Sigmoid colon (tissue), 4 donors: Measurements from ENCODE around the gene TMEM184B.

Experiments used
- CTCF ChIP-seq, 4 experiments: fragments of 450-650 bp in 3 of 4; fragments of 200-600 bp in 1 of 4; IDR thresholded peaks; one replicate each; pipeline ENCODE4 v1.5.1; 2016 to 2019; ENCODE audit warnings: antibody characterized with exemption in 4 of 4, mild to moderate bottlenecking in 3 of 4, moderate library complexity in 2 of 4
- EP300 ChIP-seq, 4 donors: sonication (generic); formaldehyde crosslinking; IDR thresholded peaks; one replicate each; pipeline ENCODE4 v1.6.1; 2017; ENCODE audit warnings: antibody characterized with exemption in 4 of 4
- POLR2A ChIP-seq, 2 donors: fragments of 450-650 bp; IDR thresholded peaks; one replicate each; pipeline ENCODE4 v1.6.1; 2016; ENCODE audit warnings: antibody characterized with exemption in 2 of 2, mild to moderate bottlenecking in 2 of 2, moderate library complexity in 2 of 2
- POLR2AphosphoS5 ChIP-seq, 4 donors: sonication (generic); formaldehyde crosslinking; IDR thresholded peaks; one replicate each; pipeline ENCODE4 v1.6.1; 2017; ENCODE audit warnings: antibody characterized with exemption in 4 of 4

- no peak for TF ChIP-seq POLR2A (IDR thresholded peaks at IDR 0.05)
- no peak for TF ChIP-seq CTCF (IDR thresholded peaks at IDR 0.05)
- no peak for TF ChIP-seq POLR2AphosphoS5 (IDR thresholded peaks at IDR 0.05)
- no peak for TF ChIP-seq EP300 (IDR thresholded peaks at IDR 0.05)
Measured at GRCh38 chr22:38273135-38273826, 471 bp upstream of the TMEM184B start.
